ENCODE results near the gene AR.

DNA sequence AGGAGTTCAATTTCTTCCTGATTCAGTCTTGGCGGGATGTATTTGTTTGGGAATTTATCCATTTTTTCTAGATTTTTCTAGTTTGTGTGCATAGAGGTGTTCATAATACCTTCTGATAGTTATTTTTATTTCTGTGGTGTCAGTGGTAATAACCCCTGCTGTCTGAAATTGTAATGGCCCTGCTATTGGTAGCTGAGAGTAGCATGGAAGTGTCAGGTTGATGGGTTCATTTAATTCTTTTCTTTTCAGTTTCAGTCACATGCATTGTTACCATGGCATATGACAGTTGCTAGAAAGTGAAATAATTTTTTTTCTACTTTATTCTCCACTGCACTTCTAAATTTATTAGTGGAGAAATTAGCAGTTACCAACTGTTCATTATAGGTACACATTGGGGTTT lies 20.7 kb downstream of the AR start:
- no peak for TF ChIP-seq EZH2phosphoT487 (IDR thresholded peaks at IDR 0.05; ENCODE audit: low read depth, severe bottlenecking, unreplicated experiment)
- TF ChIP-seq, protein P1, sequence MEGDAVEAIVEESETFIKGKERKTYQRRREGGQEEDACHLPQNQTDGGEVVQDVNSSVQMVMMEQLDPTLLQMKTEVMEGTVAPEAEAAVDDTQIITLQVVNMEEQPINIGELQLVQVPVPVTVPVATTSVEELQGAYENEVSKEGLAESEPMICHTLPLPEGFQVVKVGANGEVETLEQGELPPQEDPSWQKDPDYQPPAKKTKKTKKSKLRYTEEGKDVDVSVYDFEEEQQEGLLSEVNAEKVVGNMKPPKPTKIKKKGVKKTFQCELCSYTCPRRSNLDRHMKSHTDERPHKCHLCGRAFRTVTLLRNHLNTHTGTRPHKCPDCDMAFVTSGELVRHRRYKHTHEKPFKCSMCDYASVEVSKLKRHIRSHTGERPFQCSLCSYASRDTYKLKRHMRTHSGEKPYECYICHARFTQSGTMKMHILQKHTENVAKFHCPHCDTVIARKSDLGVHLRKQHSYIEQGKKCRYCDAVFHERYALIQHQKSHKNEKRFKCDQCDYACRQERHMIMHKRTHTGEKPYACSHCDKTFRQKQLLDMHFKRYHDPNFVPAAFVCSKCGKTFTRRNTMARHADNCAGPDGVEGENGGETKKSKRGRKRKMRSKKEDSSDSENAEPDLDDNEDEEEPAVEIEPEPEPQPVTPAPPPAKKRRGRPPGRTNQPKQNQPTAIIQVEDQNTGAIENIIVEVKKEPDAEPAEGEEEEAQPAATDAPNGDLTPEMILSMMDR (IDR thresholded peaks at IDR 0.05; ENCODE audit: poor library complexity): no peak
- TF ChIP-seq EZH2 (IDR thresholded peaks at IDR 0.05; ENCODE audit: borderline replicate concordance): no peak

Measured in hepatocyte (in vitro differentiated cells).